DOHH2 (cell line): ENCODE data around the gene FAM209A.

Source experiments
- CTCF ChIP-seq: fragments of 200-600 bp; sonication (generic); IDR thresholded peaks from one replicate; pipeline ENCODE4 v1.5.1; 2014; ENCODE audit warnings: antibody characterized with exemption, mild to moderate bottlenecking, low read depth, low read length; ENCODE audit not compliant: poor library complexity, severe bottlenecking
- EZH2phosphoT487 ChIP-seq: fragments of 200-600 bp; sonication (generic); IDR thresholded peaks from 2 replicates; pipeline ENCODE4 v1.6.1; 2017; ENCODE audit warnings: borderline replicate concordance, mild to moderate bottlenecking, antibody characterized with exemption, low read length, moderate library complexity, mixed read lengths

GRCh38 chr20:56522311-56522710 is 2.2 kb upstream of the FAM209A start:
- TF ChIP-seq CTCF (no peak), EZH2phosphoT487 (no peak)
